Lung microvascular endothelial cell (primary cell): ENCODE data around the gene PDE2A. TPM values are rescaled to one million over a fixed set of nuclear protein-coding genes. Genes with fewer than 3 reads are reported as not detected.

ENCODE experiments used
- DNase-seq, 2 donors: peaks; one replicate each; pipeline versions ENCODE4 v3.0.0 to v3.0.0-alpha.2; 2010; ENCODE audit warnings: low read depth in 2 of 2
- total RNA-seq: library from RNA; depleted of rRNA; stranded (reverse); fragments of >200 nt; gene quantifications from 2 replicates; pipeline ENCODE4 v1.2.1, GENCODE V29; 2014

Gene PDE2A
- total RNA-seq, 1 donor from 2014 or later = 415 TPM

DNA sequence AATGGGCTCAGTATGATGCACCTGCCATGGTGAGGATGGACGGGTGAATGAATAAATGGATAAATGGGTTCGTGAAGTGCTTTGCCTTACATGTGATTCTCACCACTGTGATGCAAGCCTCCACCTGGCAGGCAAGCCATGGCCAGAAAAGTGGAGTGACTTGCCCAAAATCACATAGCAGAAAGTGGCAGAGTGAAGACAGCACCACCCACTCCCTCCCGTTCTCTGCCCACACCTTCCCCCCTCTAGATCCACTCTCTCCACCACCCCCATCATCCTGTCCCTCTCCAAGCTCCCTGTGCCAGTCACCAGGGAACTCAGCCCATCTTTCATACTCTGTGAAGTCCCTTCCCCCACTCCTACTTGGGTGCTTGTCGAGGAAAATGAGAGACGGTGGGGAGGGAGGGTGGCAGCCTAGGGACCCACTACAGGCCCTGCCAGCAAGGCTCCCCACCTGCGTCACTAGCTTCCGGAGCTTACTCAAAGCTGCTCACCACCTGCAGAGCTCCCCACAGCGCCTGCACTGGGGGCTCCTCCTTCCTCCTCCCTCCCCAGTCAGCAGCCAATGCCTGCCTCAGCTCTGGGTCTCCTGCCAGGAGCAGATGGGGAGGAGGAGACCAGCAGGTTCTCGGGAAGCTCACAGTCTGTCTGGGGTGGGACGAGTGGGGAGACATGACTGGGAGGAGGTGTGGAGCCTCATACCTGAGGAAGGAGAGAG is 82.3 kb downstream of the PDE2A start:
- no peak for DNase-seq

DNA sequence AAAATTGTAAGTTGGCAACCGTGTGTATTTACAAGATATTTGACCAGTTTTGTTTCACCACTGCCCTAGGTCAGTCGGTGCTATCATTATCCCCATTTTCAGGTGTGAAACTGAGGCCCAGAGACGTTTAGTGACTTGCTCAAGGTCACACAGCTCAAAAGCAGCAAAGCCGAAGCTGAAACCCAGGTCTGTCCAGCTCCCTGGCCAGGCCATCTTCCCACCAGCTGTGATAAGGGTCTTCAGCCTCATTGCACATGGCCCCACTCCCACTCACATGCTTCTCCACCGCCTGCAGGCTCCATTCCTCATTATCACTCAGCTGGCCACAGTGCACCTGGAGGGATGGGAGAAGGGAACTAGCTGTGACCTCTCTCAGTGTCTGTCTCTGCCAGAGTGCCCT is 83.2 kb downstream of the PDE2A start:
- DNase-seq = no peak

DNA sequence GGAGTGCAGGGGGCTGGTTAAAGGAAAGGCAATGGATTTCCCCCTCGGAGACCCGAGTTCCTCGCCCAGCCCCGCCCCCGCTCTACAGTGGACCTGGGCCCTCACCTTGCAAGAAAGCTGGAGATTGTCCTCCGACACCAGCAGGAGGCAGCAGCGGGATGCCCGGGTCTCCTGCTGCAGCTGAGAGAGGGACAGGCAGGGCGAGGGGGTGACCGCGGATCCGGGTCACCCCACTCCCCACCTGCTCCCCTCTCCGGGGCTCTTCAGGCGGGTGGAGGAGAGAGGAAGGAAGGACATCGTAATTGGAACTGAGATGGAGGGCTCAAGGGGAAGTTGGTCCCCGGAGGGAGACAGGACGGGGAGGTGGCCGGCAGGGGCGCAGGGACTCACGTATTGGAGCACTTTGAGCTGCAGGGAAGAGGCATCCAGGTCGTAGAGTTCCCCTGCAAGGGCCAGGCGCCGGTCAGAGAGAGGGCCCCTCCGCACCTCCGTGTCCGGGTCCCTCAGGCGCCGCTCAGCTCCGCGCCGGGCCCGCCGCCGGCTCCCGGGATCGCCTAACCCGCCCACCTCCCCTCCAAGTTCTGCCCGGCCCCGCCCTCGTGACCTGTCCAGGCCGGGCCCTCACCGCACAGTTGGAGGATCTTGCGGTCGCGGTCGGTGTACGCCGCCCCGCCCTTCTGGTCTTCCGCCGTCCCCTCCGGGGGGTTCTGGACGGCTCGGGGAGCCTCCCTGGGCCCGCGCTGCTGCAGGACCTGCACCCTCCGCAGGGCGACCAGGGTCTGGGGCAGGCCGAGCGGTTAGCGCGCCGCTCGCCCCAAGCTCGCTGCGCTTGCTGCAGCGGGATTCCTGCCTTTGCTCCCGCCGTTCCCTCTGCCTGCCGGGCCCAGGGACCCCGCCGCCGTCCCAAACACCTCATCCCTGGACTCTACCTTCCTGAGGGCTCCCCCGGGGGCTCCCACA is 84.1 kb downstream of the PDE2A start:
- peak; percentile 39 to 55 for DNase-seq

DNA sequence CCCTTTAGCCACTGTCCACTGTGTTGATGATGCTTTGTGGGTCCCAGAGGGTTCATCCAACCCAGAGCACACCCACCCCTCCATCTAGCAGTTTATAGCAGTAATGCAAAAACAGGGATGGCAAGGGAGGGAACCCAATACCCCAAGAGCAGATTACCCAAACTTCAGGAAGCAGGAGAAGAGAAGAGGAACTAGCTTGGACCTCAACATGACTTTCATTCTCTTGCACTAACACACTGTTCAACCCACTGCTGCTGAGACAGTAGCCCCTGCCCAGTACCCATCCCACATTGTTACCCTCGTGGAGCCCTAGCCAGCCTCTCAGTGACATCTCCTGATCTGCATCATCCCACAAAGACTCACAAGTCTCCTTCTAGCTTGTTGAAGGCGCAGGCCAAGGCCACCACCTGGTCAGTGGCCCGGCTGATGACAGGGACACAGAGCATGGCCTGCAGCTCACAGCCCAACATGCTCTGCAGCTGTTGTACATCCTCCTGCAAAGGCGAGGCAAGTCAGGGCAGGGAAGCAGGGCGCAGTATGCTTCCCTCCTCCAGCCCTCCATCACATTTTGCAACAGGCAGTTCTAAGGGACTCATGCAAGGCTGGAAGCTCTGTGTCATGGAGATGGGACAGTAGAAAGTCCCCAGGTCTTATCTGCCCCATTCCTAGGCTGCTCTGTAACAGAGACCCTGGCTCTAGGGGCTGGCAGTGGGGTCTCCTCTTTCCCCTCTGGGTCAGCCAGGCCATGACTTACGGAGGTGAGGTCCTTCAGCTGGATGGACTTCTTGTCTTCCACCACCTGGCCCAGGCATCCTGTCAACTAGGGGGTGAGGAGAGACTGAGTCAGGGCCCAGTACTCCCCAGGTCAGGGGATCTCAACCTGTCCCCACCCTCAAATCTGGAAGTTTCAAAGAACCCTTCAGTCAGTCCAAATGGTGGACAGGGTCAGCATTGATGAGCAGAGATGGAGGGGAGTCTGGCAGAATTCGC is 85.5 kb downstream of the PDE2A start:
- no peak for DNase-seq

DNA sequence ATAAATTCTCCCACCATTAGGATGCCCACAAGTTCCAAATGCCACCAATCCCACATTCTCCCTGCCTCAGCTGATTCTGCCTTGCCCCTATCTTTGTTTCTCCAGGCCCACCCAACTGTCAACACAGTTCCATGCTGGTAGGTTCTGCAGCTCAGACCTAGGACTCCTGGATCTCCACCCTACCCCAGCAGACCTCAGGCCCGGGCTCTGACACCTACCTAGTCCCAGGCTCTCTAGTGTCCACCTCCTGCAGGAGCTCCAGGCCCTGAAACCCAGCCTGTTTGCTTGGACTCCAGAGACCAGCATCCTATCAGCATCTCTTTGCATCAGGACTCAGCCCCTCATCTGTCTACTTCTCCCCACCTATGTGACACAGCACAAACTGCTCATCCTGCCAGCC is 86.5 kb downstream of the PDE2A start:
- DNase-seq = no peak

DNA sequence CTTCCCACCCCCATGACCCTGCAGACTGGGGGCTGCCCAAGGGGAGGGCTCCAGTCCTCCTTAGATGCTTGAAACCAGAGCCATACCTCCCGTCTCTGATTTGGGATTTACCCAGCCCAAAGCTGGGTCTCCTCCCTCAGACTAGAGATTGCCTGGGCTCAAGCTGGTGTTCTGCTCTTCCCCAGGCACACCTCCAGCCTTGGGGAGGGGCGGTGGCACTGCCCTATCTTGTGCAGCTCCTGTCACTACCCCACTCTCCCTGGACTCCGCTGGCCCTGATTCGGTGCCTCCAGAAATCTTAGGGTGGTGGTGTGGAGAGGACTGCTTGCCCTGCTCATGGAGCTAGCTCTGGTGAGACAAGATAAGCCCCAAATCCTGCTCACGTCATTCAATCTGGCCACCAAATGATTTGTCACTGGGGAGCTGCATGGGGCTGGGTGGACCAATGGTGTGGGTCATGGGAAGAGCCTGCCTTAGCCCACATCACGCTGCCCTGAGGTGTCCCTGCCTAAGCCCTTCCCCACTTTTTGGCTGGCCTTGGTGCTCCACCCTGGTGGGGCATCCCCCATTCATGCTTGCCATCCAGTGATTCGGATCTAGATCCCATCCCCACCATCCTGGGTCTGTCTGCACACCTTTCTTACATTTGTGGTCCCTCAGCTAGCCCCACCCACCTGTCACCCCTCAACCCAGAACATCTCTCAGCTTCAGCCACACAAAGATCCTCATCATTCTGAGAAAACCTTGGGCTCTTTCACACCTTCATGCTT is 87.7 kb downstream of the PDE2A start:
- DNase-seq = no peak

DNA sequence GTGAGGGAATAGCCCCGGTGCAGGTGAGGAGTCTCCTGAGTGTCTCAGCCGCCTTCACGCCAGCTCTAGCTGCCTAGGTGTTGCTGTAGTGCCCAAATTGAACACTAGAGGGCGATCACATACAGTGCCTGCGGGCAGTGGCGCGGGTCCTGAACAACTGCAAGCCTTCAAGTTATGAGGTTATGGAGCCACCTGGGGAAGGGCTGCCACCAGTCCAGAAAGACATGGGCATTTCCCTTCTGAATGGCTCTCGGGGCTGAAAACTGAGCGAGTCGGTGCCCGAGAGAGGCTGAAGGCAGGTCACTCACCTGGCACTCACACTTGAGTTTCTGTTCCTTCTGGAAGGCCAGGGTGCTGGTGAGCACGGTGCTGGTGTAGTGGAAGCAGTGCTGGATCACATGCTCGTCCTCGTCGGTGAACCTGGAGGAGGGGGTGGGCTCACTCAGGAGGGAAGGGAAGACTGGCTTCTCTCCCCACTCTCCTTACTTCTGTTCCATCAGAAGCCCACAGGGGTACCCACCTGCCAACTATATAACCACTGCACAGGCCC is 88.4 kb downstream of the PDE2A start:
- peak; percentile 65 to 79 for DNase-seq

DNA sequence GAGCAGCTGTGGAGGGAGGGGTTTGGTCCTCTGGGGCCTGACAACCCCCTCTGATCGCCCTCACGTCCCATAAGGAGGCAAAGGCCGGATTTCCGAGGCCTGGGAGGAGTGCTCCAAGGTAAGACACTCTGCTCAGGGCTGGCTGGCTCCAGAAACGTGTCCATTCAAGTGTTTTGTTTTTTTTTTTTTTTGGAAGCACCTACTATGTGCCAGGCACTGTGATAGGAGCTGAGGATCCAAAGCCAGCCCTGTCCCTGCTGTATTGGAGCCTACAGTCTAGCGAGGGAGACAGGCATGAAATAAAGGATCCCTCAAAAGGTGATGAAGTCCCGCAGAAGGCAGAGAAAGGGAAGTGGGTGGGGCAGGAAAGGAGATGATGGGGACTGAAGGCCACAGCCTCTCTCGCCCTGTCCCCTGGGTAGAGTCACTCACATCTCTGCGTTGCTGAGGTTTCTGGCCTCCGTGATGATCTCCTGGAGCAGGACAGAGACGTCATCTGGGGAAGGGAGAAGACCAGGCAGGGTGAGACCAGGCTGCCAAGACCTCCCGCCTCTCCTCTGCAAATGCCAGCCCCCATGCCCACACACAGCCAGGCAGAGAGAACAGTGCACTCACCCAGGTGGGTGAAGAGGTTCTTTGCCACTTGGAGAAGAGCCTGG is 89.2 kb downstream of the PDE2A start:
- DNase-seq = no peak

DNA sequence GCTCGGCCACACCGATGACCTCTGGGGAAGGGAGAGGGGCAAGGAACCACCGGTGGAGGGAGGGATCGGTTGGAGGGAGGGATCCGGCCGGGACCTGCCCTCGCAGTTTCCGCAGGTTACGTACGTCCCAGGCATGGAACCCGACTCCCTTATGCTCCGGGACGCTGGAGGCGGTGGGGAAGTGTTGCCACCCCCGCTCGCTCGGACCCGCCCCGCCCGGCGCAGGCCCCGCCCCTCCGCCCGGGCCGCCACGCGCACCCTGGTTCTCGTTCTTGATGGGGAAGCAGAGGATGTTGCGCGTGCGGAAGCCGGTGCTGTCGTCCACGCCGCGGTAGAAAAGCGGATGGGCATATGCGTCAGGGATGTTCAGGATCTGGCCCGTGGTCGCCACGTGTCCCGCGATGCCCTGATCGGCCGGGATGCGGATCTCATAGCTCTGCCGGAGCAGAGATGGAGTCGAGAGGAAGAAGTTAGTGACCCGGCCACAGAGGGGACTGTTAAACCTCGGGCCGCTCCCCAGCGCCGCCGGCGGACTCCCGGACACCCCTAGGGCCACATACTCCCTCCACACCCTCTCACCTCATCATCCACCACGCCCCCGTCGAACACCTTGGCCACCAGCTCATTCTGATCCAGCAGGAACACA is 89.8 kb downstream of the PDE2A start:
- peak in 1 of 2 donors; percentile 30 for DNase-seq

DNA sequence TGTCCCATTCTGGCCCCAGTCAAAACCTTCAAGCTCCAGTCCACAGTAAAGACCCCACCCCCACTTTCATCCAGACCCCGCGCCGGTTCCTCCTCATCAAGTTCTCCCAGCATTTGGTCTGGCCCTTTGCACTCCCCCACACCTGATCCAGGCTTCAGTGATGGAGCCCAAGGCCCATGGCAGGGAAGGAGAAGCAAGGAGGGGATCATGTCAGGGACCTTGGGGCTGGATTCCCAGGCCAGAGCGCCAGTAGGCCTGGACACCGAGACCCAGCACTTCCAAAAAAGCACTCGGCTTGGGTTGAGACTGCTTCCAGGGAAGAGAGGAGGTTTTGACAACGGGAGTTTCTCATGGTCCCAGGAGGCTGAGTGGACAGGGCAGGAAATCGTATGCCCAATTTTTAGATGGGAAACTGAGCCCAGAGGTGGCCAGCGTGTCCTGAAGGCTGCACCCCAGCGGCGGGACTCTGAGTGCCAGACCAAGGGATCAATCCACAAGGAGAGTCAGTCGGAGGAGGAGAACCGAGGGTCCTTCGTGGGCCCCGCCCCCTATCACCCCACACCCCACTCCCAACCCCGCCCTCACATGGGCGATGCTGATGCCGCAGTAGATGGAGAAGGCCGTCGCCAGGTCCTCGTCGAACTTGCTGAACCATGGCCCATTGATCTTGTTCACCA is 90.5 kb downstream of the PDE2A start:
- DNase-seq = no peak

DNA sequence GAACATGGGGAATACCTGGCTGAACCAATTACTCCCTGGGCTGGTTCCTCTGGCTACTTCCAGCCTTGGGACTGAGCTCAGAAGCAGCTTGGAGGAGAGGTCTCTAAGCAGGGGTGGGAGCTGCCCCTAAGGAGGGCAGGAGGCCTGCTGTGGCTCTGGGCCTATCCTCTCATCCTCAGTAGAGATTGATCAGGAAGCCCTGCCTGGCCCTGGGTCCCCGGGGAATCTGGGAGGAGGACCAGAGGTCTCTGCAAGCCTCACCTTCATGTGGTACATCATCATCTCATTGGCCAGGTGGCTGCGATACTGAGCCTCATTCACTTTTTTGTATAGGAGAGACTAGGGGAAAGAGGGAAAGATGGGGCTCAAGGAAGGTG is 91.1 kb downstream of the PDE2A start:
- DNase-seq = no peak

DNA sequence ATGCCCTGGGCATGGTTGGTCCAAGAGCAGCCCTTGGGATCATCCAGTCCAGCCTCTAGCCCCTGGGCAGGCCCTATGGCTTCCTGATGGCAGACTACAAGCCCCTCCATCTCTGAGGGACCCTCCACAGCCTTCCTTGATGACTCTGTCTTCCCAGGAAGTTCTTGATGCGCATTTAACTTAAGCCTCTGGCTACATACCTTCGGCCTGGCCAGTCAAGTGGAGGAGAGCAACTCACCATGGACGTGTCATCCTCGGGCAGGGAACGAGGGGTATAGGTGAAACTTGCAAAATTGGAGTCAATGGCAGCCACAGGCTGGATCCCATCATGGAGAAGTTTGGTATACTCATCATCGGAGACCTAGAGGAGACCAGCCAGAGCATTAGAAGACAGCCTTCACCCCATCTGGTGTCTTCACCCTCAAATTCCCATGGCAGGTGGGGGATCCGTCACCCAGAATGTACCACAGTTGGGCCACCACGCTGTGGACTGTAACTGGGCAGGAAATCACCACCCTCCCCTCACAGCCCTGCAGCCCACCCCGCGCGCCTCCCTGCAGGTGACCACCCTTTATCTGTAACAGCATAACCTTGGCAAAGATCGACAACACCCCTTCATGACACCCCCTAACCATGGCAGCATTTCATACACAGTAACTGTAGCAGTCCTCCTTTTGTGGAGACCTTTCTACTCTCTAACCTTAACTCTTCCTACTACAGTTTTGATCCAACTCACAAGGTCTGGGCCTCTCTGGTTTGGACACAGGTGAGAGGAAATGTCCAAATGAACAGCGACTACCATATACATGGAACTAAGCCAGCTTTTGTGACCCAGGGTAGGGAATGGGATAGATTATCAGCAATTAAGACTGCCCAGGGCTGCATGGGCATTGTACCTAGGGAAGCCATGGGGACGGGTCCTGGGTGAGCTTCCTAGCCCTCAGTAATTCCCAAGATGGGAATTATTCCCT is 91.7 kb downstream of the PDE2A start:
- no peak for DNase-seq

DNA sequence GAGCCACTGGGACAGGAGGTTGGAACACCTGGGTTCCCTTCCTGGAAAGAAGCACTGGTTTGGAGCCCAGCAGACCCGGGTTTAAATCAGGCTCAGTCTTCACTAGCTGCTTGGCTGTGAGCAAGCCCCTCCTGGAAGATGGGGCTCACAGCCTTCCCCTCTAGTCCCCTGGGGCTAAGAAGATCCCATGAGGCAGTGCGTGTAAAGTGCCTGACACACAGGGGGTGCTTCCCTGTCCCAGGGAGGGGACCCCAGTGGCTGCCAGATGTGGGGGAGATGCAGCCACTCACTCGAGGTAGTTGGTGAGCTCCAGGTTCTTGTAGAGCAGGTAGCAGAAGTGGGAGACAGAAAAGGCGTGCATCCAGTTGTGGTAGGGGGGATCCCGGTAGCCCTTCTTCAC is 93.2 kb downstream of the PDE2A start:
- DNase-seq = no peak

DNA sequence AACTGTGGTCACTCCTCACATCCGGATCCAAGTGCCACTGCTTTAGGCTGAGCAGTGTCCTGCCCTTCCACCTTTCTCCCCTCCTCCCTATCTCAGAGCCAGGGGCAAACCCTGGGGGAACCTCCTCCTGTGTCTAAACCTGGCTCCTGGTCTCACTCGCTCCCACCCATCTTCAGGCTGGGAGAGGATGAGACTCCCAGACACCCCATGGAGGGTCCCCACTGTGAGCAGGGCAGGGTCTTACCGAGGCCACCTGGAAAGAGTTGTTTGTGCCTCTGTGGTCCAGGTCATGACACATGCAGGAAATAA is 93.6 kb downstream of the PDE2A start:
- no peak for DNase-seq

DNA sequence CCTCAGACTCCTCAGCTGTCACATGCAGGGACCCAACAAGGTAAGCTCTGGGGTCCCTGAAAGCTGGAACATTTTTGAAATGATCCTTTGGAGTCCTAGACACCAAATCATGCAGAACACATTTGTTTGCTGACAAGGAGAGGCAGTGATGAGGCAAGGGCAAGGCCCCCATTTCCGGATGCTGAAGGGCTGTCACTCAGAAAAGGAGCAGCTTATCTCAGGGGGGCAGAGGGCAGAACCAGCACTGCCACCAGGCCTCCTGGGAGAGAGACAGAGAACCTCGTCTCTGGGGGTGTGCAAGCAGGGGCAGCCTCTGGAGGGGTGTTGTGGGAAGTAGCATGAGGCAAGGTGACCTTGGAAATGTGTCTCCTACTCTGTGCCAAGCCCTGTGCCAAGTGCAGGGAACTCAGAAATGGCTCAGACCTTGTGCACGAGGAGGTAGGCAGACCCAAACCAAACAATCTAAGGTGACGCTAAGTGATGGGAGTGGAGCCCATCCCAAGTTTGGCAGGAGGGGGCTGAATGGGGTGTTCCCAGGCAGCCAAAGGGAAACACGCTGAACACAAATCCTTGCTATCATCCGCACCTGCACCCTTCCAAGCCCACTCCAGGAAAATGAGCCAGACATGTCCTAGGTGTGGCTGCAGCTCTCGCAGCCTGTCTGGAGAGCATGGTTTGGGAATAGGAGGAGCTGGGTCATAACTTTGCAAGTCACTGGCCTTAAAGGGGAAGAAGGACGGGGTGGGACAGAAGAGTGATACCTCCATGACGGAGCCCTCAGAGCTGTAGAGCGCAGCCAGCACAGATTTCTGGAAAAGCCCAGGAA is 94.2 kb downstream of the PDE2A start:
- DNase-seq = no peak

DNA sequence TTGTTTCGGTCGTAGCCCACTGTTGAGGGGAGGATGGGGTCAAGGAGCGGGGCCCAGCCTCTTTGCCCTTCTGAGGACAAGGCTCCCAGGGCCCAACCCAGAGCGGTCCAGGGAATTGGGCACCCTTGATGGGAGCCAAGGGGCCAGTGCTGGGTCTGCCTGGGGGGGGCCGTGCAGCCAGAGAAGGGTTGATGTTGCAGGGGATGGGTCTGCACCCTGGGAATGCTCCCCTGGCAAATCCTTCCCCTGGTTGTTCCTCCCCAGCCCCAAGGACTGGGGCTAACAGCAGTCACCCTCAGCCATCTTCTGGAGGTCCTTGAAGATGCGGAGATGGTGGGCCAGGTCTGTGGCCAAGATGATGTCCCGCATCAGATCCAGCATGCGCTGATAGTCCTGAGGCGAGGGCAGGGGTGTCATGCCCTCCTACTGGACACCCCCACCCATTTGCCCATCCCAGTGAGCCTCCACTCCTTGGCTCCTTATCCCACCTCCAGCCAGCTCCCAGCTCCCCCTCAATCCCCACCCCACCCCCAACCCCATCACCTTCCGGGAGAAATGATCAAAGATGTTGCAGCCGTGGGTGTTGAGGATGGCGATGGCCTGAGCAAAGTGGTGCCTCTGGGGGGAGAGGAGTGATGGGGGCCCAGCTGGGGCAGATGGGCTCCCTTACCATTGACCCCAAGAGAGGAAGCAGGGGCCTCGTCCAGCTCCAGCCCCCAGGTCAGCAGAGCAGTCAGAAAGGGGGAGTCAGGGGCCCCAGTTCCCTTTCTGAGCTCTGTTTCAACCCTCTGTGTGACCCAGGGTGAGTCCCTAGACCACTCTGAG is 95.0 kb downstream of the PDE2A start:
- DNase-seq = no peak
